Activated CD8-positive, alpha-beta T cell treated with anti-CD3 and anti-CD28 coated beads for 36 hours (primary cell): Measurements from ENCODE around the gene GPC4. TPM values are rescaled to one million over a fixed set of nuclear protein-coding genes. Genes with fewer than 3 reads are reported as not detected.

Source experiments
- ATAC-seq: fragments of 200-7000 bp; cut with Tn5 transposase; one replicate; pipeline ENCODE4 v1.10.0; 2021; ENCODE audit warnings: mild to moderate bottlenecking, moderate library complexity
- CTCF ChIA-PET: fragments of 350-600 bp; sonication (Branson Sonifier 250); formaldehyde crosslinking; loops from one replicate; lab custom pipeline; 2021; ENCODE audit warnings: antibody characterized with exemption; lab: Charles Lee
- POLR2A ChIA-PET: fragments of 350-600 bp; sonication (Branson Sonifier 250); formaldehyde crosslinking; loops from one replicate; lab custom pipeline; 2021; ENCODE audit warnings: antibody characterized with exemption; lab: Charles Lee
- DNase-seq: peaks from one replicate; pipeline ENCODE4 v3.0.0-alpha.2; 2020
- H3K27ac Mint-ChIP-seq: one replicate; pipeline ENCODE4 v1.8.0; 2021; ENCODE audit warnings: mild to moderate bottlenecking, mixed read lengths
- H3K27me3 Mint-ChIP-seq: one replicate; pipeline ENCODE4 v1.8.0; 2021; ENCODE audit warnings: mixed read lengths
- H3K36me3 Mint-ChIP-seq: one replicate; pipeline ENCODE4 v1.8.0; 2021; ENCODE audit warnings: low read depth, mixed read lengths
- H3K4me1 Mint-ChIP-seq: one replicate; pipeline ENCODE4 v1.8.0; 2021; ENCODE audit warnings: low read depth, mixed read lengths
- H3K4me3 Mint-ChIP-seq: one replicate; pipeline ENCODE4 v1.8.0; 2021; ENCODE audit warnings: mild to moderate bottlenecking, moderate library complexity, mixed read lengths
- H3K9me3 Mint-ChIP-seq: one replicate; pipeline ENCODE4 v1.8.0; 2021; ENCODE audit warnings: mixed read lengths
- CTCF ChIP-seq: fragments of 200-600 bp; IDR thresholded peaks from one replicate; pipeline ENCODE4 v1.8.0; 2022; ENCODE audit warnings: antibody characterized with exemption, mild to moderate bottlenecking
- intact Hi-C: fragments of 100-400 bp; cut with micrococcal nuclease; formaldehyde crosslinking; loops from one replicate; pipeline ENCODE4 v1.10.0; 2022
- total RNA-seq, 2 experiments: library from RNA; stranded (reverse); gene quantifications; one replicate each; pipeline ENCODE4 v1.2.3, GENCODE V29; 2021

The GPC4 gene
- total RNA-seq, 2 experiments from 2014 or later = not detected

- H3K36me3 Mint-ChIP-seq = no peaks in the 10 kb centered on the region
- intact Hi-C loops = no loop called here
- ChIA-PET POLR2A (no interaction called here), CTCF (no interaction called here)
- no peak overlapping the region for H3K27ac Mint-ChIP-seq
- no peaks in the 10 kb centered on the region for H3K9me3 Mint-ChIP-seq
- no peak for TF ChIP-seq CTCF
- no peak for DNase-seq
- no peak overlapping the region for H3K4me3 Mint-ChIP-seq
- no peaks in the 10 kb centered on the region for H3K27me3 Mint-ChIP-seq
- ATAC-seq = no peak
- no peaks in the 10 kb centered on the region for H3K4me1 Mint-ChIP-seq
These were observed 49.2 kb downstream of the GPC4 start for GRCh38 chrX:133365871-133366611.

- Mint-ChIP-seq H3K4me3 (no peak overlapping the region), H3K9me3 (no peaks in the 10 kb centered on the region), H3K36me3 (no peaks in the 10 kb centered on the region), H3K27ac (no peak overlapping the region), H3K4me1 (no peaks in the 10 kb centered on the region), H3K27me3 (no peaks in the 10 kb centered on the region)
- no peak for TF ChIP-seq CTCF
- no peak for DNase-seq
- no peak for ATAC-seq
- CTCF ChIA-PET = no interaction called here
- intact Hi-C loops = no loop called here
- POLR2A ChIA-PET = no interaction called here
These were observed 50.4 kb downstream of the GPC4 start for GRCh38 chrX:133364865-133365264.

- no peak overlapping the region for H3K4me3 Mint-ChIP-seq
- H3K27me3 Mint-ChIP-seq = no peaks in the 10 kb centered on the region
- DNase-seq (no peak), ATAC-seq (no peak)
- ChIA-PET CTCF (no interaction called here), POLR2A (no interaction called here)
- no peak overlapping the region for H3K27ac Mint-ChIP-seq
- no peaks in the 10 kb centered on the region for H3K36me3 Mint-ChIP-seq
- no peak for TF ChIP-seq CTCF
- intact Hi-C loops = no loop called here
- no peaks in the 10 kb centered on the region for H3K4me1 Mint-ChIP-seq
- H3K9me3 Mint-ChIP-seq = no peaks in the 10 kb centered on the region
These were observed 51.1 kb downstream of the GPC4 start for GRCh38 chrX:133364196-133364595.

- Mint-ChIP-seq H3K27me3 (no peaks in the 10 kb centered on the region), H3K4me3 (no peak overlapping the region), H3K4me1 (no peaks in the 10 kb centered on the region), H3K36me3 (no peaks in the 10 kb centered on the region), H3K27ac (no peak overlapping the region), H3K9me3 (no peaks in the 10 kb centered on the region)
- intact Hi-C loops = no loop called here
- no peak for TF ChIP-seq CTCF
- CTCF ChIA-PET = no interaction called here
- DNase-seq = no peak
- no peak for ATAC-seq
- POLR2A ChIA-PET = no interaction called here
These were observed 52.8 kb downstream of the GPC4 start for GRCh38 chrX:133362538-133362937.

- no peaks in the 10 kb centered on the region for H3K9me3 Mint-ChIP-seq
- POLR2A ChIA-PET = no interaction called here
- no peaks in the 10 kb centered on the region for H3K36me3 Mint-ChIP-seq
- H3K27me3 Mint-ChIP-seq = no peaks in the 10 kb centered on the region
- CTCF ChIA-PET = no interaction called here
- TF ChIP-seq CTCF = no peak
- DNase-seq (no peak), ATAC-seq (no peak)
- H3K4me3 Mint-ChIP-seq = no peak overlapping the region
- intact Hi-C loops = no loop called here
- H3K27ac Mint-ChIP-seq = no peak overlapping the region
- H3K4me1 Mint-ChIP-seq = no peaks in the 10 kb centered on the region
These were observed 55.8 kb downstream of the GPC4 start for GRCh38 chrX:133359466-133359865.
